Mucosa of gallbladder (tissue), 1 donor: ENCODE data around the gene CNOT8. TPM values are rescaled to one million over a fixed set of nuclear protein-coding genes. Genes with fewer than 3 reads are reported as not detected.
"Not testable (repeated sequence)": the region's sequence is repeated elsewhere in the genome, so short reads cannot be mapped to it uniquely, and the experiment has no call there.

Experiments used
- DNase-seq: peaks from one replicate; pipeline ENCODE4 v3.0.0-alpha.2; 2020; ENCODE audit warnings: low spot score
- total RNA-seq: library from RNA; stranded (reverse); gene quantifications from one replicate; pipeline ENCODE4 v1.2.1, GENCODE V29; 2021
- donor health status: DM: no; HTN: no; CAD: no.

CNOT8 gene
- total RNA-seq, 1 donor from 2014 or later: 57.3 TPM

DNA sequence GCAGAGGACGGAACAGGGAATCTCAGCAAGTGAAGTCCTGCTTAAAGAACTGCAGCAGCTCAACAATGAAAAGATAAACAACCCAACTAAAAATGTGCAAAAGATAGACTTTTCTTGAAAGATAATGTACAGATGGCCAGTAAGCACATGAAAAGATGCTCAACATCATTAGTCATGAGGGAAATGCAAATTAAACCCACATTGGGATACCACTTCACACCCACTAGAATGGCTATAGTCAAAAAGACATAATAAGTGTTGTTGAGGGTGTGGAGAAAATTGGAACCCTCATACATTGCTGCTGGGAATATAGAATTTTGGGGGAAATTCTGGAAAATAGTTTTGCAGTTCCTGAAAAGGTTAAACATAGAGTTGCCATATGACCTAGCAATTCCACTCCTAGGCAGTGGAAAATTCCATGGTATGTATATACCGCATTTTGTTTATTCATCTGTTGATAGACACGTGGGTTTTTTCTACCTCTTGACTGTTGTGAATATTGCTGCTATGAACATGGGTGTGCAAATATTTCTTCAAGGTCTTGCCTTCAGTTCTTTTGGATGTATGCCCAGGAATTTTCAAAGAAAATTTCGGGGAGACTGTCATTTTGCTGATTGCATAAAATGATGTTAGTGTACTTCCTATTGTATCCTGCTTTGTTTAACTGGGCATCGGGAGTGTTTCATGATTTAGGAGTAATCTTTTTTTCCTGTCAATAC is 7.2 kb downstream of the CNOT8 start:
- no peak for DNase-seq

DNA sequence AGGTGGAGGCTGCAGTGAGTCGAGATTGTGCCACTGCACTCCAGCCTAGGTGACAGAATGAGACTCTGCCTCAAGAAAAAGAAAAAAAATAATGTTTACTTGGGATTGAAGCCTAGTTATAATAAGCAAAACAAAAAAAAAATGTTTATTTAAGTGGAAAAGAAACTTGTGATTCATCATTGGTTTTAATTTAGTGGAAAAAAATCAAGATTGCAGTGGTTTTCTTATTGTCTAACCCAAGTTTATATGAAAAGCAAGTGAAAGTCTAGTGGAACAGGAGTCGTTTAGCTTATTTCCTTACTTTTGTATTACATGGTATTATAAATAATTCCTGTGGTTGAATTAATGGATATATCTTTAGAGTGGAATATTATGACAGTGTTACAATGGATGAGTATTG is 8.4 kb downstream of the CNOT8 start:
- no peak for DNase-seq

DNA sequence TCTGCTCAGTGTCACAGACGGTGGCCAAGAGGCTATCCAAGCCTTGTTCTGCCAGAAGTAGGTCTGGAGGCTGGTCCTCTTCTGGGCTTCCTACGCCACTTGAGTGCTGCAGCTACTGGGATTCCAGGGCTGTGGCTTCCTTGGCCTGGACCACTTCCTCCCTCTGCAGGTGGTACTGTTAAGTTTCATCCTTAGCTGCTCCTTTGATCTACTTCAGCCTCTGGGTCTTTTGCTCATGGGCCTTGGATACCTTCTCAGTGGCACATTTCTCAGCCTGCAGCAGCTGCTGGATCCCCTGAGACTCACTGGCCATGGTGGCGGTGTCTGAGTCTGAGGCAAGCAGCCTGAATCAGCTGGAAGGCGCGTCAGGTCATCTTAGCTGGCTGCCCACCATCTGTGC is 10.3 kb downstream of the CNOT8 start:
- DNase-seq: no peak

DNA sequence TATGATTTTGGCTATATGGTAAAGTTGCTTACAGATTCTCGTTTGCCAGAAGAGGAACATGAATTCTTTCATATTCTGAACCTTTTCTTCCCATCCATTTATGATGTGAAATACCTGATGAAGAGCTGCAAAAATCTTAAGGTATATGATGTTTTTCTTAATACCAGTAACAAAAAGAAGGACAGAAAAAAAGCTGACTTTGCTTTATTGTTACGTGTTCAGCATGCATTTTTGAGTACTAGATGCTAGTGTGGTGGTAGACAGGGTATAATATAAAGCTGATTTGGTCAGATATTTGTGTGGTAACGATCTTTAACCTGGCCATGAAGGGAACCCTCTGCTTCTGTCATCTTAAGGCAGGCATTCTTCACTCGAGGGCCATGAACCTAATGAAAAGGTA is 13.3 kb downstream of the CNOT8 start:
- DNase-seq: no peak

DNA sequence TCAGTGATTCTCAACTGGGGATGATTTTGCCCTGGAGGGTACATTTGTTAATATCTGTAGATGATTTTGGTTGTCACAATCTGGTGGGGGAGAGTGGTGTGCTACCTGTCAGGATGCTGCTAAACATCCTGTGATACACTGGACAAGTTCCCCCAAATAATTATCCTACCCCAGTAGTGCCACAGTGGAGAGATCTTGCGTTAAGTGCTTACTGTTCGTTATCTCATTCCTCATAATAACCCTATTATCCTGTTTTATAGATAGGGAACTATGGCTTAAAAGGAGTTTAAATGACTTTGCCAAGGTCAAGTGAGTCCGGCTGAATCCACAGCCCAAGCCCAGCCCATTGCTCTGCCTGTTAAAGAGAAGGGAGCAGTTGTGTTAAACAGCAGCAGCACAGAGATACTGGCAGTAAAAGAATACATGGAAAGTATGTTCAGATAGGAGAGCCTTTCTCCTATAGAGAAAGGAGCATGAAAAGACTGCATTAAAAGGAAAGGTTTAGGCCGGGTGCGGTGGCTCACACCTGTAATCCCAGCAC is 15.4 kb downstream of the CNOT8 start:
- DNase-seq: no peak

DNA sequence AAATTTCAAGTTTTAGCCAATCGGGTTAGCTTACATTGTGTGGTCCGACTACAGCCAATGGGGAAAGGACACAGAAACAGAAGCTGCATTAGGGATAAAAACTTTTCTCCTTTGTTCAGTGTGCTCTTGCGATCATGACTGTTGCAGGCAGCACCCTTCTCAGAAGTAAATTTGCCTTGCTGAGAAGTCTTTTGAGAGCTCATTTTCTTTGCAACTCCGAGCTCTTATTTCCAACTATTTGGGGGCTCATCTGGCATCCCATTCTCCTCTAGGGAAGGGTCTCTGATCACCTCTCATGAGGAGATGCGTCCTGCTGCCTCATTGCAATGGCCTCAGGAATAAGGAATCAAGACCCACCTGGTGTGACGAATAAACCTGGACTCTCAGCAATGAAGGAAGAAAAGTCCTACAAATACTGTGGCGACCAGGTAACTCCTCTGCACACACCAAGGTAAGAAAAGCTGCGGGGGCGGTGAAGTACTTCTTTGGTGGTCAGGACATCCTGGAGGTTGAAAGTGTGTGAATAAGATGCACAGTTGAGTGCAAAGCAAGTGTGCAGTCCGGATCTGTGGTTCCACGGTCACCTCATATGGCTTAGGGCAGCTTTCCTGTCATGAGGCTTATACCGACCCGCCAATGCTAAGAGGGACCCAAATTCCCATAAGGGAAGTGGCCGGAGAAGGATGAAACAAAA is 20.4 kb downstream of the CNOT8 start:
- DNase-seq: no peak

DNA sequence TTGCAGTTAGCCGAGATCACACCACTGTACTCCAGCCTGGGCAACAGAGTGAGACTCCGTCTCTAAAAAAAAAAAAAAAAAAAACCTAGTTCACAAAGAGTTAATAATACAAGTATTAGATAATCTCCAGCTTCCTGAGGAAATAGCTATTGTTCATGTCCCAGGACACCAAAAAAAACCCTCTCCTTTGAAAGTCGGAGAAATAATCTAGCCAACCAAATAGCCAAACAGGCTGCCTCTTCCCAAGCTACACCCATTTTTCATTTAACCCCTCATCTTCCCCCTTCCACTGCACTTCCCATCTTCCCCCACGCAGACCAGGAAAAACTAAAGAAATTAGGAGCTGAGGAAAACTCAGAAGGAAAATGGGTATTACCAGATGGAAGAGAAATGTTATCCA is 23.6 kb downstream of the CNOT8 start:
- DNase-seq: no peak

DNA sequence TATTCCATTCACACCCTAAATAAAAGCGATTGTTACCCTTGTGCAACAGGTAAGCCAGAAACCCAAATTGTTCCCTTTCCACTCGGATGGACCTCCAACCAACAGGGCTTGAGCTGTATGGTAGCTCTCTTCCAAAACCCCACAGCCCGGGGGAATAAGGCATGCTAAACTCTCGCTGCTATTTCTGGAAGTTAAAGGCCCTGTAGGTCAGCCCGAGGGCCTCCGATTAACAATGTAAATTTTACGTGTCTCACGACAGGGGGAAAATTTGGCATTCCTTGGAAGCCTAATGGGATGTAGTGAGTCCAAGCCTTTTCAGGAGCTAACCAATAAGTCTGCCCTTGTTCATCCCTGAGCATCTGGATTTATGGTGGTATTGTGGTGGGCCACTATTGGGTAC is 26.0 kb downstream of the CNOT8 start:
- DNase-seq: no peak

DNA sequence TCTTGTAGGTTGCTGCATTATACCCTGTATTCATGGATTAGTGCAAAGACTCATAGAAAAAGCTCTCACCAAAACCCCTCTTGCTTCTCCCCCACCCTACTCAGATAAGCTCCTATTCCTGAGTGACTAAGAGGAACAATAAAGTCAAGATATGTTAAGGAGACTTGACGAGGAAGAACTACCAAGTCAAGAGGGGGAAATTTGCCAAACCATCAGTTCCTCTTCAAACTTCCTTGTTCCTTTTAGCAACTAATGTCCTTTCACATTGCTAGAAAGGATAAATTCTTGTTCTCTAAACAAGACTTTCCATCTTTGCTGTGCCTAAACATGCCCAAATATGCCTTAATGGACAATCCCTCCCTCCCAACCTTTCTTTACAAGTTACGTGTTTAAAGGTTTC is 27.0 kb downstream of the CNOT8 start:
- no peak for DNase-seq

DNA sequence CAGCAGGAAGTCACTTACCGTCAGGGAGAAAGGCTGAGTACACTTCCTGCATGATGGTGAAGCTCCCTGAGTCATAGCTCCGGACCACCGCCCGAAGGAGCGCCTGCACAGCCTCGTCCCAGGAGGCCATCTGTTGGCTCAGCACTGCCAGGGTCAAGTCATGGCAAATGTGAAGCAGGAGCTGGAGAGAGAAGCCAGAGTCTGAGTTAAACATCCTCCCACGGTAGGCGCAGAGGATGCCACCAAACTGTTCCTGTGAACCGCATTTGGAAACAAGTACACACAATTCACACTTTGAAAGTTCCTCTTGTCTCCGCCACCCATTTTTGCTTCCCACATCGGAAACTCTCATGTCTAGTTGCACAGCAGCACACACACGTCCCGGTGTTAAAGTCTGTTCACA is 33.9 kb downstream of the CNOT8 start:
- no peak for DNase-seq

DNA sequence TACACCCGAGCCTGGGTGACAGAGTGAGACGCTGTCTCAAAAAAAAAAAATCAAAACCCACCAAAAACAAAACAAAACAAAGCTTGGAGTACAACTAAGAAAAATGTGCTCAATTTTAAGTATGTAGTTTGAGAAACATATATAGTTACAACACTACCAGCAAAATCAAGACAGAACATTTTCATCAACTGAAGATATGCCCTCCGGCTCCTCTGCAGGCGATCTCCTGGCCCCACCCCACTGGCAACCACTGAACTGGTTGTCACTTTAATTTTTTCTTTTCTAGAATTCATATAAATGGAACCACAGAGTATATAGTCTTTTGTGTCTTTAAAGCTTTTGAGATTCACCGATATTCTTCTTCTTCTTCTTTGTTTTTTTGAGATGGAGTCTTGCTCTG is 35.0 kb downstream of the CNOT8 start:
- no peak for DNase-seq

DNA sequence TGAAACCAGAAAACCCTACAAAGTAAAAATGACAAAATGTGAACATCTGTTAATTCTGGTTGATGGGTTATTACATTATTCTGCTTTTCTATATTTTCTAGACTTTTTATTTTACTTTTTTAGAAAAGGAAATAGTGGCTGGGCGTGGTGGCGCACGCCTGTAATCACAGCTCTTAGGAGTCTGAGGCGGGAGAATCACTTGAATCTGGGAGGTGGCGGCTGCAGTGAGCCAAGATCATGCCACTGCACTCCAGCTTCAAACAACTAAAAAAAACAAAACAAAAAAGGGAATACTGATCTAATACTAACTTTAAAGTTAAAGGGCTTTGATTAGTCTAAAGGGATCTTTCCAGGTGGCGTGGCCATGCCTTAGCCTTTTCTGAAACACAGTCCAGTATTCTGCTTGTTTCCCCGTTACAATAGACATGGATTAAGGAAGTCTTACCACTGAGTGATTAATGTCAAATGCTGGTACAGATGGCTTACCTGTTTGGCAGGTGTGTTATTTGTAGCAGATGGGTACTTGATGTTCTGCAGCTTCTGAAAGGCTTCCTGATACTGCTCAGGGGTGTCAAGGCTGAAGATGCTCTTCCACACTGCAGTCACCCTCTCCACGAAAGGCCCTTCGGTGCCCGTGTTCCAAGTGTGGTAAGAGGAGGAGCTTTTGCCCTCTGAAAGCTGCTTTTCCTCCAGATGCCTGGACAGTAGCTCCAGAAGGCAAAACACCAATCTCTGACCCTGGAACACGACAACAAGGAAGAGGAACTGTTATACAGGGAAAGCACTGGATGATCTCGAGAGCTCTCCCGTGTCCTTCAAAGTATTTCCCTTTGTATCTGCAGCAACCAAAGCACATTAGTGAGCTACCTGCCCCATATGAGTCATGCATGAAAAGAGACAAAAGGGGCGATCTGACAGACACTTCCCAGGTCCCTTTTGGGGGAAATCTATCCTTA is 37.5 kb downstream of the CNOT8 start:
- DNase-seq: no peak

DNA sequence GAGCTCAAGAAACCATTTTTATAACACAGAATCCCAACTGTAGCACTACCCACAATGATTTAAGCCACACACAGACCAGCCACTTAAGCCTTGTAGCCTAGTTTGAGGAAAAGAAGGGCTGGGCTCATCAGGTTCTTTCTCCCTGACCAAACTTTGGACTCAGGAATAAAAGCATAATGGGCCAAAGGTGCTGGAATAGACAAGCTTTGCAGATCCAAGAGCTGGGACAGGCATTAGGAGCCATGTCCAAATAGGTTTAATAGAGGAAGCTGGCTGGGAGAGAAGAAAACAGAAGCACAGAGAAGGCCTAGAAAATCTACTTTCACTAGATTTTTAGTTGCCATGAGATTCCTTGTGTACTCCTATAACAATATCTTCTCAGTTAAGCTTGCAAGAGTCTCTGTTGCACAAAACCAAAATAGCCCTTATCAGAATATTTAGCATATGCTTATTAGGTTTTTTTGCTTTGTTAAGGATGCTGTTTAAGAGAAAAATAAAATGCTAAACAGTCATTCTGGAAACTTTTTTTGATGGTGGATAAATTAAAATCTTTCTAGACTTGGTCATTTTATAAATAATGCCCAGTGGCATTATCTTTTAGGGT is 38.2 kb downstream of the CNOT8 start:
- DNase-seq: no peak

DNA sequence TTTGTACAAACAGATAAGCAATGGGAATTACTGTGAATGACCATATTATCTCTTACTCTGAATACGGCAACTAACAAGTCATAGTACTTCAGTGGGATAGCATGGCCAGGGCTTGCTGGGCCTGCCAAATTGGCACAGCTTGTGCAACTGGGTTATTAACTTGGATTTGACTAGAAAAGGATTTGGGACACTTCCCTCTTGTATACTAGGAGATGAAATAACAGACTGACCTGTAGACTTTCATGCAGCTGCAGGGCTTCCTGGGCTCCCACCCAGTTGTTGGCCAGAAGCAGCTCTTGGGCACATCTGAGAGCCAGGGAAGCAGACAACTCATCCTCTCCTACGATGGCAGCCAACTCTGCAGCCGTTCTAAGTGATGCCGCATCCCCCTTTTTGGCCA is 39.8 kb downstream of the CNOT8 start:
- DNase-seq: no peak

DNA sequence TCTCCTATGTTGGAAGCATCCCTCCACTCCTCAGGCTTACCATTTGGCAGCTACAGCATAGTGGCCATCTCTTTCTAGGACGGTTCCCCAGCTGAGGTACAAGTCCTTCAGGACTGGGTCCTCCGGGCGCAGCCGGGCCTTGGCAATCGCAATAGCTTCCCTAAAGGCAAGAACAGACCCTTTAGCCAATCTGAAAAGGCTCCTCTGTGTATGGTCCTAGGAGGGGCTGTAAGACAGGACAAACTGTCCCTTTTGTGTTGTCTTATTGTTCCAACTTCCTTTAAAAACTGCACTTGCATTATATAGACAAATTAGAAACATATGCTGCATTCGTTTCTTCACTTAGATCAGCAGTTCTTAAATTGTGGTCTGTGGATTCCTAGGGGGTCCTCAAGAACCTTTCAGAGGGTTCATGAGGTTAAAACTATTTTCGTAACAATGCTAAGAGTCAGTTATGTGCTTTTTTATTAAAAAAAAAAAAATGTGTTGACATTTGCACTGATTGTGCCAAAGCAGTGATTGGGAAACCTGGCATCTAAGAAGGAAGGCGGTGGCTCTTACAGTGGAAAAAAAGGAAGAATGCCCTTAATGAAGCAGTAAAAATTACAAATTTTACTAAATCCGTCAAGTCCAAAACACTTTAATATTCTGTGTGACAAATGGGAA is 40.9 kb downstream of the CNOT8 start:
- DNase-seq: no peak

DNA sequence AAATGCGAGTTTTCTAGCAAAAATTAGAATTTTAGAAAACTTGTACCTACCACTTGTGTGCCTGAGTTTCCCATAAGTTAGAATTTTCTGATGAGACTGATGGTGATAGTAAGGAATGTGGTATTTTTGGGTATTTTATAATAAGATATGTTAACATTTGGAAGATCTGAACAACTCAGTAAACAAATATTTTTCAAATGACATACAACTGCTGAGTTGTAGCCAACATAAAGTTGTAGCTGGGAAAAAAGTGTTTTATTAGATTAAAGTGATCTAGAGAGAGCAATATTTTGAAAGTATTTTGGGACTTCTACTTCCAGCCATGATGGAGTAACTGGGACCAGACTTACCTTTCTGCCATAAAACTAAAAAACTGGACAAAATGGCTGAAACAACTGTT is 41.6 kb downstream of the CNOT8 start:
- DNase-seq: no peak

DNA sequence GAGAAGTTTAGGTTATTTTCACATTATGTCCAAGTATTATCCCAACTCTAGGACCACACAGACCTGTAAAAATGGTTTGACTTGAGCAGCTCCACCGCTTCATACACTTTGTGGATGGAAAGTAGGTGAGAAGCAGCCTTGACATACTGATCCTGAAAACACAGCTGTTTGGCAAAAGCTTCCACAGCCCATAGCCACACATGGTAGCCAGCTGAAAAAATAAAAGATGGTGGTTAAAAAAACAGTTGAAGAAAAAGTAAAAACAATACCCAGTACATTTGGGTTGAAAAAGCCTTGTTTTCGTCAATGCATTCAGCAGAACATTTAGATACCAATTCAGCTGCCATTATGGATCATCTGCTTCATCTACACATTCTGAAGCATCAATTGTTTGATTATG is 42.8 kb downstream of the CNOT8 start:
- DNase-seq: no peak

DNA sequence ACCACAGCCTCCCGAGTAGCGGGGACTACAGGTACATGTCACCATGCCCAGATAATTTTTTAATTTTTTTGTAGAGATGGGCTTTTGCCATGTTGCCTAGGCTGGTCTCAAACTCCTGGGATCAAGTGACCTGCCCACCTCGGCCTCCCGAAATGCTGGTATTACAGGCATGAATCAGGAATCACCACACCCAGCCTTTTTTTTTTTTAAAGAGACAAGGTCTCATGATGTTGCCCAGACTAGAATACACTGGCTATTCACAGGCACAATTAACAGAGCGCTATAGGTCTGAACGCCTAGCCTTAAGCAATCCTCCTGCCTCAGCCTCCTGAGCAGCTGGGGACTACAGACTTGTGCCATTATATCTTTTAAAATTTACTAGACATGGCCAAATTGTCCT is 43.5 kb downstream of the CNOT8 start:
- no peak for DNase-seq

DNA sequence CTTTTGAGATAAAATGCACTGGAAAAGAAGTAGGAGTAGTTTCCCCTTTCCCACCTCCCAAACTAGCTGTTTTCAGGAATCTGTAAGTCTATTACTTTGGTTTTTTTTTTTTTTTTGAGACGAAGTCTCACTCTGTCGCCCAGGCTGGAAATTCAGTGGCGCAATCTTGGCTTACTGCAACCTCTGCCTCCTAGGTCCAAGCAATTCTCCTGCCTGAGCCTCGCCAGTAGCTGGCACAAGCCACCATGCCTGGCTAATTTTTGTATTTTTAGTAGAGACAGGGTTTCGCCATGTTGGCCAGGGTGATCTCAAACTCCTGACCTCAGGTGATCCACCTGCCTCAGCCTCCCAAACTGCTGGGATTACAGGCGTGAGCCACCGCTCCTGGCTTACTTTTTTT is 47.2 kb downstream of the CNOT8 start:
- DNase-seq: not testable (repeated sequence)

DNA sequence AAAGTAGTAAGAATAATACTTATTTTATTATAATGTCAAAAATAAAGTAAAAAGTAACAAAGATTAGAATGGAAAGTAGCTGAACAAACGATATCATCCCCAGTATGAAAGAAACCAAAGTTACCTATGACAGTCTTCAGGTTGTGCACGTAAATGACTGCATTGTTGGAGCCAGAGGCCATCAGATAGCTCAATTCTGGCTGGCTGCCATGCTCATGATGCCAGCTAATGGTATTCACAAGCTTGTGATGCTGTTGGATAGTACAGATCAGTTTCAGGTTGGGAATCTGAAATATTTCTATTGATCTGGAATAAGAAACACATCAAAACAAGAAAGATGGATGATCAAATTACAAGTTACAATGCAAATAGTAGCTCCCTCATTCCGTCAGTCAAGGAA is 58.4 kb downstream of the CNOT8 start:
- no peak for DNase-seq

DNA sequence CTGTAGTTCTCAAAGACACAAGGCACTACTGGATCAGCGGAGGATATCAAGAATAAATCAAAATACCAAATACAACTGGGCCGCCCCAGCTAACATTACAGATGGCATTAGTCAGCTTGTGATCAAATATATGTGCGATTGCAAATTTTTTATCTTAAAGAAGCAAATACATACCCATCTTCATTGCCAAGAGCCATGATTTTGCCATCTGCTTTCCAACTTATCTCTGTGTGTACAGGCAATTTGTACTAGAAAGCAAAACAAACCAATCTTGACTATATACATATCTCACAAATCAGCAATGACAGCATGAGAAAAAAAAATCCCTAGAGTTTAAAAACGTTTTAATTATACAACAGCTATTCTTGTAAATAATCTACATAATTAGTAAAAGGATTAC is 59.3 kb downstream of the CNOT8 start:
- no peak for DNase-seq
